Hepatocyte (in vitro differentiated cells): ENCODE data around the gene SPOPL. TPM values are rescaled to one million over a fixed set of nuclear protein-coding genes. Genes with fewer than 3 reads are reported as not detected.

Source experiments
- DNase-seq: peaks from one replicate; pipeline ENCODE4 v3.0.0-alpha.2; 2016; ENCODE audit warnings: low spot score
- H2AFZ ChIP-seq: fragments of 200-600 bp; sonication (generic); 2 replicates; pipeline ENCODE4 v1.6.0; 2016; ENCODE audit warnings: antibody characterized with exemption, mild to moderate bottlenecking
- H3K27ac ChIP-seq: fragments of 200-600 bp; sonication (generic); 2 replicates; pipeline ENCODE4 v1.5.1; 2016; ENCODE audit warnings: mild to moderate bottlenecking
- H3K27me3 ChIP-seq: fragments of 200-600 bp; sonication (generic); 2 replicates; pipeline ENCODE4 v1.6.1; 2016
- H3K36me3 ChIP-seq: fragments of 200-600 bp; sonication (generic); replicated peaks from 2 replicates; pipeline ENCODE4 v1.5.1; 2016; ENCODE audit warnings: low read depth; ENCODE audit not compliant: insufficient read depth
- H3K4me1 ChIP-seq: fragments of 200-600 bp; sonication (generic); 2 replicates; pipeline ENCODE4 v1.5.1; 2016; ENCODE audit warnings: mild to moderate bottlenecking, moderate library complexity; ENCODE audit not compliant: insufficient read depth
- H3K4me2 ChIP-seq: fragments of 200-600 bp; sonication (generic); 2 replicates; pipeline ENCODE4 v1.6.0; 2016
- H3K4me3 ChIP-seq: fragments of 200-600 bp; sonication (generic); 2 replicates; pipeline ENCODE4 v1.5.1; 2016; ENCODE audit warnings: mild to moderate bottlenecking
- H3K79me2 ChIP-seq: fragments of 200-600 bp; sonication (generic); 2 replicates; pipeline ENCODE4 v1.6.0; 2017; ENCODE audit warnings: mild to moderate bottlenecking
- H3K9me2 ChIP-seq: fragments of 200-600 bp; sonication (generic); replicated peaks from 2 replicates; pipeline ENCODE4 v1.6.0; 2017; ENCODE audit warnings: mild to moderate bottlenecking; ENCODE audit not compliant: insufficient read depth
- H3K9me3 ChIP-seq: fragments of 200-600 bp; sonication (generic); 2 replicates; pipeline ENCODE4 v1.5.1; 2016; ENCODE audit warnings: low read depth, mild to moderate bottlenecking
- H4K20me1 ChIP-seq: fragments of 200-600 bp; sonication (generic); 2 replicates; pipeline ENCODE4 v1.6.0; 2016; ENCODE audit warnings: mild to moderate bottlenecking; ENCODE audit not compliant: insufficient read depth, poor library complexity, severe bottlenecking
- CTCF ChIP-seq: fragments of 200-600 bp; sonication (generic); IDR thresholded peaks from 2 replicates; pipeline ENCODE4 v1.5.1; 2016; ENCODE audit warnings: antibody characterized with exemption, mild to moderate bottlenecking; ENCODE audit not compliant: poor library complexity
- EZH2 ChIP-seq: fragments of 200-600 bp; sonication (generic); IDR thresholded peaks from 2 replicates; pipeline ENCODE4 v1.6.1; 2016; ENCODE audit warnings: antibody characterized with exemption, mild to moderate bottlenecking, borderline replicate concordance
- EZH2phosphoT487 ChIP-seq: fragments of 200-600 bp; sonication (generic); IDR thresholded peaks from one replicate; pipeline ENCODE4 v1.6.1; 2018; ENCODE audit warnings: antibody characterized with exemption, mild to moderate bottlenecking, low read depth, moderate library complexity; ENCODE audit not compliant: unreplicated experiment, severe bottlenecking
- WGBS: methylation state at CpG from one replicate; pipeline ENCODE4 v1.1.6; 2016; ENCODE audit warnings: low lambda C conversion rate; ENCODE audit errors: missing lambda C conversion rate; 5-methylcytosine and 5-hydroxymethylcytosine counted together
- polyA plus RNA-seq: library from polyadenylated mRNA; unstranded; fragments of >200 nt; fragmentation: Nextera tagmentation; extraction: Ambion mirVana; gene quantifications from 2 replicates; pipeline ENCODE4 v1.2.1, GENCODE V29; 2016
- total RNA-seq: library from RNA; depleted of rRNA; stranded (reverse); fragments of >200 nt; gene quantifications from 2 replicates; pipeline ENCODE4 v1.2.3, GENCODE V29; 2014

The SPOPL gene
- total and polyA plus RNA-seq, 2 experiments from 2014 or later: 6.1 to 37.0 TPM

GRCh38 chr2:138550670-138551287 lies 49.2 kb downstream of the SPOPL start:
- Histone ChIP-seq H3K36me3 (no peaks in the 10 kb centered on the region), H3K4me1 (no peaks in the 10 kb centered on the region), H3K4me2 (no peak overlapping the region), H3K9me3 (no peaks in the 10 kb centered on the region), H4K20me1 (peaks cover 4% of the 10 kb centered on the region), H3K79me2 (peaks cover 46% of the 10 kb centered on the region), H3K4me3 (no peak overlapping the region), H3K9me2 (no peaks in the 10 kb centered on the region), H2AFZ (no peak overlapping the region), H3K27me3 (no peaks in the 10 kb centered on the region), H3K27ac (no peak overlapping the region)
- no peak for DNase-seq
- TF ChIP-seq EZH2: no peak
- no peak for TF ChIP-seq EZH2phosphoT487
- TF ChIP-seq CTCF: no peak
- 88% methylated on average over 3 of the region's 3 CpGs for WGBS

GRCh38 chr2:138554123-138554522 lies 52.6 kb downstream of the SPOPL start:
- Histone ChIP-seq H3K36me3 (no peaks in the 10 kb centered on the region), H2AFZ (no peak overlapping the region), H4K20me1 (no peaks in the 10 kb centered on the region), H3K4me2 (no peak overlapping the region), H3K27ac (no peak overlapping the region), H3K79me2 (peaks cover 13% of the 10 kb centered on the region), H3K4me1 (no peaks in the 10 kb centered on the region), H3K4me3 (no peak overlapping the region), H3K9me3 (no peaks in the 10 kb centered on the region), H3K27me3 (no peaks in the 10 kb centered on the region), H3K9me2 (no peaks in the 10 kb centered on the region)
- TF ChIP-seq EZH2: no peak
- TF ChIP-seq EZH2phosphoT487: no peak
- TF ChIP-seq CTCF: no peak
- no peak for DNase-seq
- WGBS: 97% methylated on average over 3 of the region's 3 CpGs

GRCh38 chr2:138559641-138560040 lies 58.1 kb downstream of the SPOPL start:
- H4K20me1 ChIP-seq: no peaks in the 10 kb centered on the region
- no peaks in the 10 kb centered on the region for H3K9me2 ChIP-seq
- no peaks in the 10 kb centered on the region for H3K27me3 ChIP-seq
- 57% methylated on average over 1 of the region's 1 CpG for WGBS
- H3K36me3 ChIP-seq: no peaks in the 10 kb centered on the region
- no peak for DNase-seq
- H2AFZ ChIP-seq: no peak overlapping the region
- H3K9me3 ChIP-seq: no peaks in the 10 kb centered on the region
- no peaks in the 10 kb centered on the region for H3K79me2 ChIP-seq
- H3K27ac ChIP-seq: no peak overlapping the region
- no peak overlapping the region for H3K4me2 ChIP-seq
- H3K4me1 ChIP-seq: no peaks in the 10 kb centered on the region
- H3K4me3 ChIP-seq: no peak overlapping the region
- TF ChIP-seq EZH2: no peak
- TF ChIP-seq CTCF: no peak
- TF ChIP-seq EZH2phosphoT487: no peak
